Measurements from ENCODE around the gene WNT3A.
"Not testable (repeated sequence)": the region's sequence is repeated elsewhere in the genome, so short reads cannot be mapped to it uniquely, and the experiment has no call there.

WNT3A gene

DNA sequence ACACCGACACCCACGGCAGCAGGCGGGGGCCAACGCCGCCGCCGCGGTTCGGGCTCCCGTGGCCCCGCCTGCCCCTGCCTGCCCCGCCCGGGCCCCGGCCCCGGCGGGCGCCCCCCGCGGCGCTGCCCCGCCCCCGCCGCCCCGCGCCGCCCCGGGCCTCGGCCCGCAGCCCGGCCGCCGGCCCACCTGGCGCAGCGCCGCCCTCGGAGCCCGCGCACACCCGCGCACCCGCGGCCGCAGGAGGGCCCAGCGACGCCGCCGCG, at the start of gene WNT3A:
Gene WNT3A (plus strand): TSS at position 213 of the 263 bp plus-strand sequence. CDS start 131 bp downstream, outside the sequence.
- DNase-seq, result no peak

- no peak for DNase-seq
These were observed 48.0 kb upstream of the WNT3A start for GRCh38 chr1:227958617-227959324.

- DNase-seq, result no peak
These were observed 47.4 kb upstream of the WNT3A start for GRCh38 chr1:227959325-227959860.

GRCh38 chr1:227961651-227962466, 44.9 kb upstream of the WNT3A start:
- no peak for DNase-seq

DNA sequence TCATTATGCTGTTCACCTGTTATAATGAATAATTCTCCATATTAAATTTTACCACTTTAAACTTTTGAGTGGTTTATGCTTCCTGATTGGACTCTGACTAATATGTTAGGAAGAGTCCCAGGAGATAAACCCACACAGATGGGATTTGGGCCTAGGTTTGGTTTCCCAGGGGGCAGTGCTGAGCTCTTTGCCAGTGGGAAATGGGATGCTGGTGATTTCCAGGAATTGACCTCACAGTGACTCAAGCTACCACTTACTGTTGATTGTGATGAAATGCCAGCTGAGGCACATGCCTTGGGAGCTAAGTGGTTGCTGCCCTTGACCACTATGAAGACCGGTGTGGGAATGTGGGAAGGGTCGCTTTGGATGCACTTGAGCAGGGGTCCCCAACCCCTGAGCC, 40.1 kb upstream of the WNT3A start:
- not testable (repeated sequence) for DNase-seq

- not testable (repeated sequence) for DNase-seq
These were observed 39.0 kb upstream of the WNT3A start for GRCh38 chr1:227967815-227968214.

DNA sequence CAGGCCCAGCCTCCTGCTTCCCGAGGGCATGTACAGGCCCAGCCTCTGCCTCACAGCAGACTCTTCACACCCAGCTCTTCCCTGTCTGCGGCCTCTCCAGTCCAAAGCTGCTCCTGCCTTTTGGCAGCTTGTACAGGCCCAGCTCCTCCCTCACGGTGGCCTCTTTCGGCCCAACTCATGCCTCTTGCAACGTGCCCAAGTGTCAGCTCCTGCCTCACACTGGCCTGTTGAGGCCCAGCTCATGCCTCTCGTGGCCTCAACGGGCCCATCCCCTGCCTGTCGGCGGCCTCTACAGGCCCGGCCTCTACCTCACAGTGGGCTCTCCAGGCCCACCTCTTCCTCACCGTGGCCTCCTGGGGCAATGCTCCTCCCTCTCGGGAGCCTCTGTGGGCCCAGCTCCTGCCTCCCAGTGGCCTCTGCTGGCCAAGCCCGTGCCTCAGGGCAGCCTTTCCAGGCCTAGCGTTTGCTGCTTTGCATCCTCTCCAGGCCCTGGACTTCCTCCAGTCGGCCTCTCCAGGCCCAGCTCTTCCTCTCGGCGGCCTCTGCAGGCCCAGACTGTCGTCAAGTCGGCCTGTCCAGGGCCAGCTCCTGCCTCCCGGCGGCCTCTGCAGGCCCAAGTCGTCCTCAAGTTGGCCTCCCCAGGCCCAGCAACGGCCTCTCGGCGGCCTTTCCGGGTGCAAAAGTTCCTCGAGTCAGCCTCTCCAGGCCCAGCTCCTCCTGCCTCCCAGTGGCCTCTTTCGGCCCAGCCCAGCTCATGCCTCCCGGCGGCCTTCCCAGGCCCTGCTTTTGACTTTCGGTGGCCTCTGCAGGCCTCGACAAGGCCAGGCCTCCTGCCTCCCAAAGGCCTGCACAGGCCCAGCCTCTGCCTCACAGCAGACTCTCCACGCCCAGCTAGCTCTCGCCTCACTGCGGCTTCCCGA, 36.5 kb upstream of the WNT3A start:
- not testable (repeated sequence) for DNase-seq

GRCh38 chr1:227971216-227971615, 35.6 kb upstream of the WNT3A start:
- DNase-seq, result not testable (repeated sequence)

DNA sequence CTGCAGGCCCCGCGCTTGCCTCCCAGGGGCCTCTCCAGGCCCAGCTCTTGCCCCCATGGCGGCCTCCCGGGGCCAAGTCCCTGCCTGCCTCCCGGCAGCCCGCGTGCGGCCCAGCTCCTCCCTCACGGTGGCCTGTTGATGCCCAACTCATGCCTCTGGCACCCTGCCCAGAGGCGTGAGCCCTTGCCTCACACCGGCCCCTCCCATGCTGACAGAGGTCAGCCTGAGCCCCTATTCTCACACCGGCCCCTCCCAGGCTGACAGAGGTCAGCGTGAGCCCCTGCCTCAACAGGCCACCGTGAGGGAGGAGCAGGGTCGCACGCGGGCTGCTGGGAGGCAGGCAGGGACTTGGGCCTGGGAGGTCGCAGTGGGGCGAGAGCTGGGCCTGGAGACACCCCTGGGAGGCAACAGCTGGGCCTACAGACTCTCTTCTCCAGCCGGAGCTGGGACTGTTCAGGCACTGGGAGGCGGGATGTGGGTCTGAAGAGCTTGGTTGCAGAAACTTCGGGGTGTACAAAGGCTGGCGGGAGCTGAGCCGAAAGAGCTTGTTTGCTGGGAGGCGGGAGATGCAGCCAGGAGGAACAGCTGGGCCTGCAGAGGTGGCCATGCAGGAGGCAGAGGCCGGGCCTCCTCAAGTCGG, 35.0 kb upstream of the WNT3A start:
- DNase-seq, result not testable (repeated sequence)

GRCh38 chr1:227972283-227972679, 34.5 kb upstream of the WNT3A start:
- DNase-seq, result not testable (repeated sequence)

GRCh38 chr1:227972843-227973374, 33.9 kb upstream of the WNT3A start:
- not testable (repeated sequence) for DNase-seq

- not testable (repeated sequence) for DNase-seq
These were observed 33.0 kb upstream of the WNT3A start for GRCh38 chr1:227973724-227974288.

GRCh38 chr1:227975583-227976283, 31.1 kb upstream of the WNT3A start:
- not testable (repeated sequence) for DNase-seq

- DNase-seq, result no peak
These were observed 19.6 kb upstream of the WNT3A start for GRCh38 chr1:227987181-227987580.

GRCh38 chr1:227994632-227995300, 12.0 kb upstream of the WNT3A start:
- DNase-seq, result no peak

DNA sequence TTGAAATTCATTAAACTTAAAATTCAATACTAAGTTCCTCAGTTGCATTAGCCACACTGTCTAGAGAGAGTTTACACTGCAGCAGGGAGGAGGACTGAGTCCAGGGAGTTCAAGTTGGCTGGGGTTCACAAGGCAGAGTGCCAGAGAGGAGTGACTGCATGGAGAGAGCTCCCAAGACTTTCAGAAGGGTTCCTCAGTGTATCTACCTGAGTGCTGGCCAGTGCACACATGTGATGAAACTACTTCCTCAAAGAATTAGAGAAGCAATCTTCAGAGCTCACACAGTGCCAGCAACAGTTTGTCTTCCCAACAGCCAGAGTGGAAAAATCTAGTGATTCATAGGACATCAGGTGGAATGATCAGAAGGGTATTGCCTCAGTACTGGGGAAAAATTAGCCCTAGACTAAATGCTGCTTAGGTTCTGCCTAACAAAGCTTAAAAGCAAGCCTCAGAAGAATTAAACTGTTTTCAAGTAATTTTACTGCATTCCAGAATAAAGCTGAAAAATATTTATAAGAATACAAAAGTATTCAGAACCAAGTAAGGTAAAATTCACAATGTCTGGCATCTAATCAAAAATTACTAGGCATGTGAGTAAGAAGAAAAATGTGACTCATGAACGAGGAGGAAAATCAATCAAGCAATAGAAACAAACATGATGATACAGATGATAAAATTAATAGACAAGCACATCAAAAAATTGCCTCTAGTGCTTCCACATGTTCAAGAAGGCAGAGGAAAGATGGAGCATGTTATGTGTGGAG, 10.4 kb upstream of the WNT3A start:
- no peak for DNase-seq

GRCh38 chr1:227998374-227999055, 8.3 kb upstream of the WNT3A start:
- DNase-seq, result no peak

DNA sequence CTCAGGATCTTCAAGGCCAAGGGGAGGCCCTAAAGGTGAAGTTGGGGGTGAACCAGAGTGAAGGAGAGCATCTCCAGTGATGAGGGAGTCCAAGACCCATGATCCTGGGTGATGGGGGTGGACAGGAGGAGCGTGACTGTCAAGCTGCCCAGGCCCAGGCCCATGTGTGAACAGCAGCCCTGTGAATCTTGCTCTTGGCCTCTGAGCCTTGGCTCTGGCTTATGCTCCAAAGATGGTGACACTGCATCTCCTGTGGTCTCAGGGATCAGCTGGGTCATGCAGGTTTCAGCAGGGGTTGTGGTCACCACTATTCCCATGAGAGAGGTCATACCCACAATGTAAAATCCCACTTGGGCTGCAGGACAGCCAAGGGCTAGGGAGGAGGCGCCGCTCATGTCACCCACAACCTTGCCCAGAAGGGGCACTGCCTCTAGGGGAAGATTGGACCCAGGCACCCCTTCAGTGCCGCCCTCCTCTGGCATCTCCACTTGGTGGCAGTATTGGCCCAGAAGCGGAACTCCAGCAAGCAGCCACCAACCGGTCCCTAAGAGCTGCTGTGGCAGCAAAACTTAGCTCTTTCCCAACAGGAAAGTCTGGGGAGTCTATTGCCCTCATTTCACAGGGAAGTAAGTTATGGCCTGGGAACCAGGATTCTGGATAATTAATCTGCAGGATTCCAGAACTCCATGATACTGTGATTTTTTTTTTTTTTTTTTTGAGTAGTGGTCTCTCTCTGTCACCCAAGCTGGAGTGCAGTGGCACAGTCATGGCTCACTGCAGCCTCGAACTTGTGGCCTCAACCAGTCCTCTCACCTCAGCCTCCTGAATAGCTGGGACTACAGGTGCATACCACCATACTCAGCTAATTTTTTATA, 7.5 kb upstream of the WNT3A start:
- peak; percentile 4 for DNase-seq

Measured in NCI-H2081 treated with DMSO at 0.1 percent for 48 hours (cell line).